CD8-positive, alpha-beta memory T cell (primary cell): ENCODE data around the gene S100A16. TPM values are rescaled to one million over a fixed set of nuclear protein-coding genes. Genes with fewer than 3 reads are reported as not detected.

ENCODE experiments used
- CTCF ChIA-PET: fragments of 350-600 bp; sonication (Branson Sonifier 250); formaldehyde crosslinking; loops from one replicate; lab custom pipeline; 2021; ENCODE audit warnings: antibody characterized with exemption; lab: Charles Lee
- POLR2A ChIA-PET: fragments of 350-600 bp; sonication (Branson Sonifier 250); formaldehyde crosslinking; loops from one replicate; lab custom pipeline; 2021; ENCODE audit warnings: antibody characterized with exemption; lab: Charles Lee
- DNase-seq, 5 donors: peaks; one replicate each; pipeline versions ENCODE4 v3.0.0 to v3.0.0-alpha.2; 2020 to 2022; ENCODE audit warnings: mixed read lengths in 1 of 5
- H3K27ac ChIP-seq: one replicate; pipeline ENCODE4 v1.7.0; 2013; ENCODE audit warnings: low read depth, mild to moderate bottlenecking, low read length, moderate library complexity
- H3K27me3 ChIP-seq: 2 replicates; pipeline ENCODE4 v1.7.0; 2013; ENCODE audit warnings: low read length, mild to moderate bottlenecking; ENCODE audit not compliant: insufficient read depth, poor library complexity, severe bottlenecking
- H3K36me3 ChIP-seq: 2 replicates; pipeline ENCODE4 v1.7.0; 2013; ENCODE audit warnings: mild to moderate bottlenecking, low read length, moderate library complexity; ENCODE audit not compliant: insufficient read depth
- H3K4me1 ChIP-seq: 2 replicates; pipeline ENCODE4 v1.7.0; 2013; ENCODE audit warnings: mild to moderate bottlenecking, low read length, moderate library complexity; ENCODE audit not compliant: insufficient read depth
- H3K4me3 ChIP-seq: 2 replicates; pipeline ENCODE4 v1.7.0; 2013; ENCODE audit warnings: mild to moderate bottlenecking, low read length
- H3K9me3 ChIP-seq: 2 replicates; pipeline ENCODE4 v1.7.0; 2013; ENCODE audit warnings: mild to moderate bottlenecking, low read length
- H3K27ac Mint-ChIP-seq, 8 donors: one replicate each; pipeline ENCODE4 v1.8.0; 2020 to 2021; ENCODE audit warnings: mixed read lengths in 8 of 8, mild to moderate bottlenecking in 6 of 8, inconsistent platforms in 3 of 8, moderate library complexity in 3 of 8
- H3K27me3 Mint-ChIP-seq, 2 donors: one replicate each; pipeline ENCODE4 v1.8.0; 2020 to 2021; ENCODE audit warnings: mixed read lengths in 2 of 2, mild to moderate bottlenecking in 1 of 2, moderate library complexity in 1 of 2
- H3K36me3 Mint-ChIP-seq, 3 donors: one replicate each; pipeline ENCODE4 v1.8.0; 2020 to 2021; ENCODE audit warnings: mixed read lengths in 3 of 3, inconsistent platforms in 1 of 3, mild to moderate bottlenecking in 1 of 3
- H3K4me1 Mint-ChIP-seq, 3 donors: one replicate each; pipeline ENCODE4 v1.8.0; 2020 to 2021; ENCODE audit warnings: mixed read lengths in 3 of 3, inconsistent platforms in 1 of 3, mild to moderate bottlenecking in 1 of 3
- H3K4me3 Mint-ChIP-seq, 7 donors: one replicate each; pipeline ENCODE4 v1.8.0; 2020 to 2021; ENCODE audit warnings: mixed read lengths in 7 of 7, mild to moderate bottlenecking in 6 of 7, moderate library complexity in 4 of 7, inconsistent platforms in 2 of 7
- H3K9me3 Mint-ChIP-seq, 5 donors: one replicate each; pipeline ENCODE4 v1.8.0; 2020 to 2022; ENCODE audit warnings: mixed read lengths in 5 of 5, mild to moderate bottlenecking in 3 of 5, moderate library complexity in 2 of 5, inconsistent platforms in 1 of 5
- polyA plus RNA-seq: library from polyadenylated mRNA; unstranded; fragments of 300-500 nt; fragmentation: Illumina TruSeq; gene quantifications from one replicate; pipeline ENCODE4 v1.2.3, GENCODE V29; 2021
- total RNA-seq, 2 experiments: library from RNA; stranded (reverse); gene quantifications; one replicate each; pipeline ENCODE4 v1.2.3, GENCODE V29; 2021

Gene S100A16
- total and polyA plus RNA-seq, 3 experiments from 2014 or later: not detected

GRCh38 chr1:153652805-153653500 lies 40.0 kb upstream of the S100A16 start:
- no peaks in the 10 kb centered on the region for H3K27me3 ChIP-seq
- no peak overlapping the region for H3K4me3 ChIP-seq
- Mint-ChIP-seq H3K27me3 (peaks cover 0 to 2% of the 10 kb centered on the region in 2 donors), H3K27ac (peak overlapping the region in 1 of 8 donors; percentile 79), H3K36me3 (no peaks in the 10 kb centered on the region), H3K4me1 (peaks cover 13 to 17% (median 16%) of the 10 kb centered on the region in 3 donors), H3K9me3 (no peaks in the 10 kb centered on the region), H3K4me3 (peak overlapping the region in 1 of 7 donors; percentile 48)
- no peak overlapping the region for H3K27ac ChIP-seq
- no peaks in the 10 kb centered on the region for H3K9me3 ChIP-seq
- DNase-seq: no peak
- POLR2A ChIA-PET: interaction anchor here (1.0 kb wide), 2 partner anchors 10 to 18 kb away, joined by 3 to 4 read pairs; no protein-coding TSS in a partner anchor
- H3K4me1 ChIP-seq: peaks cover 28% of the 10 kb centered on the region
- no peaks in the 10 kb centered on the region for H3K36me3 ChIP-seq
- CTCF ChIA-PET: interaction anchor here (1.4 kb wide), 1 partner anchor 142 kb away, joined by 3 read pairs; no protein-coding TSS in a partner anchor

GRCh38 chr1:153651771-153652170 lies 38.8 kb upstream of the S100A16 start:
- CTCF ChIA-PET: interaction anchor here (0.8 to 1.4 kb wide), 3 partner anchors 9 to 141 kb away, joined by 3 read pairs; no protein-coding TSS in a partner anchor
- no peak for DNase-seq

GRCh38 chr1:153649863-153650235 lies 36.9 kb upstream of the S100A16 start:
- no peaks in the 10 kb centered on the region for H3K9me3 ChIP-seq
- peaks cover 37 to 46% (median 46%) of the 10 kb centered on the region in 3 donors for H3K4me1 Mint-ChIP-seq

More at GRCh38 chr1:153651771-153652170, 38.8 kb upstream of the S100A16 start:
- H3K36me3 ChIP-seq: no peaks in the 10 kb centered on the region
- H3K9me3 ChIP-seq: no peaks in the 10 kb centered on the region
- POLR2A ChIA-PET: interaction anchor here (0.6 to 1.0 kb wide), 2 partner anchors 9 to 11 kb away, joined by 3 to 6 read pairs; no protein-coding TSS in a partner anchor
- Mint-ChIP-seq H3K4me3 (no peak overlapping the region), H3K27me3 (peaks cover 0 to 2% of the 10 kb centered on the region in 2 donors), H3K36me3 (peaks cover 0 to 7% (median 0%) of the 10 kb centered on the region in 3 donors), H3K4me1 (peaks cover 21 to 29% (median 27%) of the 10 kb centered on the region in 3 donors), H3K27ac (no peak overlapping the region), H3K9me3 (no peaks in the 10 kb centered on the region)
- no peak overlapping the region for H3K4me3 ChIP-seq
- H3K4me1 ChIP-seq: peaks cover 25% of the 10 kb centered on the region
- H3K27me3 ChIP-seq: no peaks in the 10 kb centered on the region
- no peak overlapping the region for H3K27ac ChIP-seq

GRCh38 chr1:153649137-153649862 lies 36.4 kb upstream of the S100A16 start:
- ChIA-PET POLR2A (interaction anchor here (0.5 to 0.9 kb wide), 2 partner anchors 9 to 1935 kb away, joined by 4 read pairs; no protein-coding TSS in a partner anchor), CTCF (interaction anchor here (1.0 kb wide), 2 partner anchors 116 to 117 kb away, joined by 3 read pairs; no protein-coding TSS in a partner anchor)
- H3K27ac ChIP-seq: no peak overlapping the region
- H3K4me1 ChIP-seq: peaks cover 25% of the 10 kb centered on the region
- no peaks in the 10 kb centered on the region for H3K27me3 ChIP-seq
- H3K27me3 Mint-ChIP-seq: peaks cover 0 to 2% of the 10 kb centered on the region in 2 donors
- H3K36me3 ChIP-seq: peaks cover 18% of the 10 kb centered on the region
- no peaks in the 10 kb centered on the region for H3K9me3 Mint-ChIP-seq
- H3K27ac Mint-ChIP-seq: peak overlapping the region; percentile 4 to 96 (median 88)
- H3K36me3 Mint-ChIP-seq: peaks cover 4 to 32% (median 6%) of the 10 kb centered on the region in 3 donors
- H3K9me3 ChIP-seq: no peaks in the 10 kb centered on the region
- peak overlapping the region; percentile 1 for H3K4me3 ChIP-seq
- peaks cover 39 to 52% (median 51%) of the 10 kb centered on the region in 3 donors for H3K4me1 Mint-ChIP-seq
- DNase-seq: peak in 1 of 5 donors; percentile 60
- H3K4me3 Mint-ChIP-seq: peak overlapping the region in 5 of 7 donors; percentile 12 to 69 (median 33)

More at GRCh38 chr1:153649863-153650235, 36.9 kb upstream of the S100A16 start:
- no peaks in the 10 kb centered on the region for H3K27me3 ChIP-seq
- Mint-ChIP-seq H3K4me3 (peak overlapping the region in 2 of 7 donors; percentile 51 to 69), H3K9me3 (no peaks in the 10 kb centered on the region), H3K36me3 (peaks cover 4 to 27% (median 6%) of the 10 kb centered on the region in 3 donors), H3K27me3 (peaks cover 0 to 2% of the 10 kb centered on the region in 2 donors), H3K27ac (peak overlapping the region; percentile 4 to 96 (median 87))
- ChIA-PET POLR2A (no interaction called here), CTCF (interaction anchor here (1.0 kb wide), 1 partner anchor 117 kb away, joined by 3 read pairs; no protein-coding TSS in a partner anchor)
- no peak for DNase-seq
- peaks cover 12% of the 10 kb centered on the region for H3K36me3 ChIP-seq
- H3K4me3 ChIP-seq: peak overlapping the region; percentile 1
- H3K4me1 ChIP-seq: peaks cover 25% of the 10 kb centered on the region
- no peak overlapping the region for H3K27ac ChIP-seq

DNA sequence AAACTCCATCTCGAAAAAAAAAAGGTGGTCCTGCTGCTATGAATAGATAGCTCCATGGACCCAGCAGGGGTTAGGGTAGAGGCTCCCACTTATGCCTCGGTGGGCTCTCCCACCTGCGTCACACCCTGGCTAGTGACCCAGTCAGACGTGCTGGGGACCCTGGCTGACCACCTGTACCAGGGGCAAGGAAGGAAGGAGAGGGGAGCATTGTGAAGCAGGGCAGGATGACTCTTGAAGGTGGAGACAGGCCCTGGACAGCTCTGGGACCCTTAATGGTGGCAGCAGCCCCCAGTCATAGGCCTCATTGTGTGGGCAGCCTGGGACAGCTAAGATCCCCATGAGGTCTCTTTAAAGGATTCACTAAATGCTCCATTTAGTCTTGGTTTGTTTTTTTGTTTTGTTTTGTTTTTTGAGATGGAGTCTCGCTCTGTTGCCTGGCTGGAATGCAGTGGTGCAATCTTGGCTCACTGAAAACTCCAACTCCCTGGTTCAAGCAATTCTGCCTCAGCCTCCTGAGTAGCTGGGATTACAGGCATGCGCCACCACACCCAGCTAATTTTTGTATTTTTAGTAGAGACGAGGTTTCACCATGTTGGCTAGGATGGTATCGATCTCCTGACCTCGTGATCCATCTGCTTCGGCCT lies 35.2 kb upstream of the S100A16 start:
- H3K27ac ChIP-seq: no peak overlapping the region
- H3K9me3 Mint-ChIP-seq: no peaks in the 10 kb centered on the region
- peak overlapping the region in 1 of 7 donors; percentile 66 for H3K4me3 Mint-ChIP-seq
- no peak for DNase-seq
- H3K27ac Mint-ChIP-seq: peak overlapping the region; percentile 39 to 84 (median 70)
- peaks cover 4 to 44% (median 16%) of the 10 kb centered on the region in 3 donors for H3K36me3 Mint-ChIP-seq
- H3K4me1 Mint-ChIP-seq: peaks cover 47 to 64% (median 63%) of the 10 kb centered on the region in 3 donors
- POLR2A ChIA-PET: interaction anchor here (0.7 to 1.3 kb wide), 2 partner anchors 14 to 19 kb away, joined by 3 read pairs; partner anchors contain the start of gene CHTOP
- H3K4me3 ChIP-seq: no peak overlapping the region
- H3K27me3 ChIP-seq: no peaks in the 10 kb centered on the region
- H3K36me3 ChIP-seq: peaks cover 28% of the 10 kb centered on the region
- peaks cover 30% of the 10 kb centered on the region for H3K4me1 ChIP-seq
- H3K27me3 Mint-ChIP-seq: peaks cover 0 to 2% of the 10 kb centered on the region in 2 donors
- no peaks in the 10 kb centered on the region for H3K9me3 ChIP-seq
- CTCF ChIA-PET: interaction anchor here (1.0 kb wide), 1 partner anchor 115 kb away, joined by 3 read pairs; no protein-coding TSS in a partner anchor

DNA sequence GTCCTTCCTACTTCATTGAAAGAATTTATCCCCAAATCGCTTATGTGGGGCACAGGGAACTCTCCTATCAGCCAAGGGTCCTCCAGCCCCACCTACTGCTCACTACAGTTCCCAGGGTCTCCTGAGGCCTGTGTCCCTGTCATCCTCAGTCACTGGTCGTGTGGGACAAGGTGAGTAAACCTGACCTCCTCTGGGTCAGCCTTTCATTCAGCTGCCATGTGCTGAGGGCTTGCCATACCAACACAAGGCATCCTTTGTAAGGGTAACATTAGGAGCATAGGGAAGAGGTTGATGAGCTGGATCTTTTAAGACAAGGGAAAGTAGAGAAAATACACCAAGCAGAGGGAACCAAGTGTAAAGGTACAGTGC lies 34.4 kb upstream of the S100A16 start:
- Mint-ChIP-seq H3K4me3 (peak overlapping the region in 2 of 7 donors; percentile 10 to 18), H3K4me1 (peaks cover 51 to 71% (median 70%) of the 10 kb centered on the region in 3 donors), H3K9me3 (no peaks in the 10 kb centered on the region), H3K36me3 (peaks cover 4 to 52% (median 18%) of the 10 kb centered on the region in 3 donors), H3K27me3 (no peaks in the 10 kb centered on the region), H3K27ac (peak overlapping the region in 7 of 8 donors; percentile 41 to 92 (median 79))
- Histone ChIP-seq H3K9me3 (no peaks in the 10 kb centered on the region), H3K27me3 (no peaks in the 10 kb centered on the region), H3K4me3 (no peak overlapping the region), H3K4me1 (peaks cover 36% of the 10 kb centered on the region), H3K27ac (no peak overlapping the region), H3K36me3 (peaks cover 36% of the 10 kb centered on the region)
- CTCF ChIA-PET: no interaction called here
- no peak for DNase-seq
- POLR2A ChIA-PET: interaction anchor here (1.3 kb wide), 1 partner anchor 13 kb away, joined by 3 read pairs; the partner anchor contains the start of gene CHTOP

GRCh38 chr1:153646672-153647345 lies 33.9 kb upstream of the S100A16 start:
- Histone ChIP-seq H3K27me3 (no peaks in the 10 kb centered on the region), H3K36me3 (peaks cover 41% of the 10 kb centered on the region), H3K27ac (no peak overlapping the region), H3K9me3 (no peaks in the 10 kb centered on the region), H3K4me1 (peaks cover 36% of the 10 kb centered on the region), H3K4me3 (no peak overlapping the region)
- Mint-ChIP-seq H3K4me3 (peak overlapping the region in 1 of 7 donors; percentile 49), H3K36me3 (peaks cover 4 to 57% (median 21%) of the 10 kb centered on the region in 3 donors), H3K4me1 (peaks cover 54 to 75% (median 74%) of the 10 kb centered on the region in 3 donors), H3K27me3 (no peaks in the 10 kb centered on the region), H3K27ac (peak overlapping the region in 7 of 8 donors; percentile 41 to 92 (median 79)), H3K9me3 (no peaks in the 10 kb centered on the region)
- CTCF ChIA-PET: no interaction called here
- POLR2A ChIA-PET: interaction anchor here (1.3 kb wide), 1 partner anchor 12 kb away, joined by 3 read pairs; the partner anchor contains the start of gene CHTOP
- DNase-seq: no peak
